Peyer's patch (tissue), 4 donors: Measurements from ENCODE around the gene CABCOCO1.

Experiments used
- POLR2A ChIP-seq, 2 donors: fragments of 450-650 bp; IDR thresholded peaks; one replicate each; pipeline ENCODE4 v1.5.1; 2017; ENCODE audit warnings: antibody characterized with exemption in 2 of 2, mild to moderate bottlenecking in 2 of 2, moderate library complexity in 2 of 2
- TF ChIP-seq, protein P1 (sequence below), 6 experiments: fragments of 450-650 bp in 4 of 6; fragments of 200-600 bp in 2 of 6; sonication (generic) in 1 of 6; IDR thresholded peaks; one replicate each; pipeline ENCODE4 v1.5.1; 2017 to 2019; ENCODE audit warnings: antibody characterized with exemption in 6 of 6, mild to moderate bottlenecking in 3 of 6, moderate library complexity in 1 of 6

DNA sequence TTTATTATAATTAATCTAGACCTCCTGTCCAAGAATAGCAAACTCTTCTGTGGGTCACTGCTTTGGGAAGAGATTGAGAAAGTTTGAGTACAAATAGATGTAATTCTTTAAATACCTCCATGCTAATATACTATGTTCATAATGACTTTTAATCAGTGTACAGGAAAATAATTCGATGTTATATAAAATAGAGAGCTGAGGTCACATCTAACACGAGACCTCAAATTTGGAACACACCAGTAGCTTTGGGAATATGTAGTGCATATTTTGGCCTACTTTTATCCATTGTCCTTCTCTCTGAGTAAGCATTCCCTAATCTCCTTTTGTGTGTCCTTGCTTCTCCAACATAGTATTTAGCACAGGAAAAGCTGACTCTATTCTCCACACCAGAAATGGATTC lies 27.3 kb upstream of the CABCOCO1 start:
- TF ChIP-seq, protein P1, sequence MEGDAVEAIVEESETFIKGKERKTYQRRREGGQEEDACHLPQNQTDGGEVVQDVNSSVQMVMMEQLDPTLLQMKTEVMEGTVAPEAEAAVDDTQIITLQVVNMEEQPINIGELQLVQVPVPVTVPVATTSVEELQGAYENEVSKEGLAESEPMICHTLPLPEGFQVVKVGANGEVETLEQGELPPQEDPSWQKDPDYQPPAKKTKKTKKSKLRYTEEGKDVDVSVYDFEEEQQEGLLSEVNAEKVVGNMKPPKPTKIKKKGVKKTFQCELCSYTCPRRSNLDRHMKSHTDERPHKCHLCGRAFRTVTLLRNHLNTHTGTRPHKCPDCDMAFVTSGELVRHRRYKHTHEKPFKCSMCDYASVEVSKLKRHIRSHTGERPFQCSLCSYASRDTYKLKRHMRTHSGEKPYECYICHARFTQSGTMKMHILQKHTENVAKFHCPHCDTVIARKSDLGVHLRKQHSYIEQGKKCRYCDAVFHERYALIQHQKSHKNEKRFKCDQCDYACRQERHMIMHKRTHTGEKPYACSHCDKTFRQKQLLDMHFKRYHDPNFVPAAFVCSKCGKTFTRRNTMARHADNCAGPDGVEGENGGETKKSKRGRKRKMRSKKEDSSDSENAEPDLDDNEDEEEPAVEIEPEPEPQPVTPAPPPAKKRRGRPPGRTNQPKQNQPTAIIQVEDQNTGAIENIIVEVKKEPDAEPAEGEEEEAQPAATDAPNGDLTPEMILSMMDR (IDR thresholded peaks at IDR 0.05) = no peak
- no peak for TF ChIP-seq POLR2A (IDR thresholded peaks at IDR 0.05)
